Panc1 (cell line): ENCODE data around the gene CHERP. TPM values are rescaled to one million over a fixed set of nuclear protein-coding genes. Genes with fewer than 3 reads are reported as not detected.
"Not testable (repeated sequence)": the region's sequence is repeated elsewhere in the genome, so short reads cannot be mapped to it uniquely, and the experiment has no call there.

Experiments
- ATAC-seq: fragments of 200-7000 bp; cut with Tn5 transposase; 2 replicates; pipeline ENCODE4 v1.9.1; 2020; ENCODE audit warnings: mild to moderate bottlenecking, moderate library complexity
- BruUV-seq: library from RNA; stranded (reverse); fragments of 400-500 nt; replicated peaks from 2 replicates; lab custom pipeline; 2021; lab: Mats Ljungman, UMichigan
- CTCF ChIA-PET: fragments of 300-600 bp; sonication (Branson Sonifier 250); formaldehyde crosslinking; loops from one replicate; lab custom pipeline; 2022; ENCODE audit warnings: antibody characterized with exemption; lab: Charles Lee
- POLR2A ChIA-PET: fragments of 300-600 bp; sonication (Branson Sonifier 250); formaldehyde crosslinking; loops from one replicate; lab custom pipeline; 2022; ENCODE audit warnings: antibody characterized with exemption; lab: Charles Lee
- DNase-seq: peaks from one replicate; pipeline ENCODE4 v3.0.0-alpha.2; 2010; ENCODE audit warnings: low read depth, low spot score
- H3K27ac ChIP-seq: 2 replicates; pipeline ENCODE4 v1.5.1; 2011; ENCODE audit warnings: mild to moderate bottlenecking, low read length, inconsistent platforms
- H3K27me3 ChIP-seq: fragments of 200-500 bp; sonication (Bioruptor generic); 2 replicates; pipeline ENCODE4 v1.6.0; 2014; ENCODE audit warnings: low read length, inconsistent platforms; ENCODE audit not compliant: control insufficient read depth, insufficient read depth
- H3K36me3 ChIP-seq: fragments of 200-500 bp; sonication (Bioruptor generic); 2 replicates; pipeline ENCODE4 v1.5.1; 2014; ENCODE audit warnings: inconsistent platforms, mild to moderate bottlenecking, low read length, moderate library complexity; ENCODE audit not compliant: control insufficient read depth, insufficient read depth
- H3K4me1 ChIP-seq: 2 replicates; pipeline ENCODE4 v1.5.1; 2011; ENCODE audit warnings: inconsistent platforms, mild to moderate bottlenecking, low read length, moderate library complexity; ENCODE audit not compliant: control insufficient read depth, insufficient read depth
- H3K4me3 ChIP-seq, 2 experiments: 2 replicates each; pipeline ENCODE4 v1.5.1; 2011 to 2012; ENCODE audit warnings: low read depth in 2 of 2, low read length in 2 of 2, mild to moderate bottlenecking in 2 of 2, inconsistent platforms in 1 of 2, moderate library complexity in 1 of 2
- H3K9me3 ChIP-seq: fragments of 200-500 bp; sonication (Bioruptor generic); 2 replicates; pipeline ENCODE4 v1.5.1; 2014; ENCODE audit warnings: low read depth, mild to moderate bottlenecking, inconsistent platforms, low read length, moderate library complexity; ENCODE audit not compliant: control insufficient read depth, insufficient read depth
- CTCF ChIP-seq: fragments of 450-650 bp; IDR thresholded peaks from 2 replicates; pipeline ENCODE4 v1.5.1; 2017; ENCODE audit warnings: mild to moderate bottlenecking
- POLR2AphosphoS5 ChIP-seq: IDR thresholded peaks from 2 replicates; pipeline ENCODE4 v1.6.1; 2012; ENCODE audit warnings: mild to moderate bottlenecking, low read depth, low read length, moderate library complexity
- REST ChIP-seq, 2 experiments: IDR thresholded peaks; 2 replicates each; pipeline ENCODE4 v1.6.1; 2011 to 2012; ENCODE audit warnings: low read depth in 2 of 2, control low read depth in 1 of 2, low read length in 1 of 2, mild to moderate bottlenecking in 1 of 2, moderate library complexity in 1 of 2; ENCODE audit not compliant: insufficient read depth in 1 of 2
- SIN3A ChIP-seq: IDR thresholded peaks from 2 replicates; pipeline ENCODE4 v1.6.1; 2012; ENCODE audit warnings: low read depth, mild to moderate bottlenecking, low read length, moderate library complexity, borderline replicate concordance; ENCODE audit not compliant: insufficient read depth
- TCF7L2 ChIP-seq: IDR thresholded peaks from 2 replicates; pipeline ENCODE4 v1.6.1; 2011; ENCODE audit warnings: mild to moderate bottlenecking, low read depth, low read length, inconsistent platforms
- in situ Hi-C: cut with HindIII; loops from 2 replicates; pipeline ENCODE4 v1.10.0; 2016; ENCODE audit warnings: low sequenced_read_pairs, low pct_unique_long_range_greater_than_20kb
- intact Hi-C: fragments of 100-400 bp; cut with micrococcal nuclease; formaldehyde crosslinking; loops from one replicate; pipeline ENCODE4 v1.10.0; 2022; ENCODE audit not compliant: unreplicated experiment
- total RNA-seq: library from RNA; stranded (reverse); gene quantifications from one replicate; pipeline ENCODE4 v1.2.1, GENCODE V29; 2021; ENCODE audit not compliant: unreplicated experiment

Gene CHERP
- total RNA-seq, 1 experiment from 2014 or later = 48.3 TPM

GRCh38 chr19:16544473-16545231 lies 2.4 kb upstream of the CHERP start:
- POLR2A ChIA-PET = no interaction called here
- no peak for ATAC-seq
- peaks cover 2% of the 10 kb centered on the region for H3K36me3 ChIP-seq
- H3K4me1 ChIP-seq = peaks cover 8% of the 10 kb centered on the region; the same call in 1 of the 2 replicates
- no peak for DNase-seq
- intact Hi-C loops (no loop called here), in situ Hi-C loops (no loop called here)
- H3K9me3 ChIP-seq = no peaks in the 10 kb centered on the region
- BruUV-seq = no TSS peak
- no peaks in the 10 kb centered on the region for H3K27me3 ChIP-seq
- CTCF ChIA-PET = no interaction called here
- H3K27ac ChIP-seq = no peak overlapping the region
- no peak overlapping the region for H3K4me3 ChIP-seq
- TF ChIP-seq TCF7L2 = no peak
- TF ChIP-seq SIN3A = no peak
- no peak for TF ChIP-seq POLR2AphosphoS5
- no peak for TF ChIP-seq CTCF
- TF ChIP-seq REST (IDR thresholded peaks at IDR 0.05; ENCODE audit: insufficient read depth in 1 of 2, low read depth in 2 of 2, low read length in 1 of 2) = no peak

GRCh38 chr19:16543734-16544133 lies 1.5 kb upstream of the CHERP start:
- ATAC-seq, H3K36me3 ChIP-seq, intact Hi-C loops, BruUV-seq, in situ Hi-C loops, H3K27ac ChIP-seq, H3K9me3 ChIP-seq, DNase-seq, H3K4me1 ChIP-seq, H3K27me3 ChIP-seq, CTCF ChIA-PET: not testable (repeated sequence)
- H3K4me3 ChIP-seq = peak overlapping the region; percentile 95 to 97; a peak in 1 of 4 replicates
- POLR2A ChIA-PET = interaction anchor here (0.6 kb wide), 1 partner anchor 80 kb away, joined by 6 read pairs; no protein-coding TSS in a partner anchor
